HepG2 (cell line): ENCODE measurements around the gene LIMS2. TPM values are rescaled to one million over a fixed set of nuclear protein-coding genes. Genes with fewer than 3 reads are reported as not detected.
A peak's percentile ranks its signal among the peaks of the same experiment; 100 is the strongest.

ENCODE experiments used
- ARID4A ChIP-seq: sonication (generic); formaldehyde crosslinking; IDR thresholded peaks from 2 replicates; pipeline ENCODE4 v1.5.0; 2020; ENCODE audit warnings: mild to moderate bottlenecking, missing genetic modification reagents, borderline replicate concordance
- BORCS8-MEF2B ChIP-seq: sonication (generic); formaldehyde crosslinking; IDR thresholded peaks from 2 replicates; pipeline ENCODE4 v1.8.0; 2022; ENCODE audit warnings: mild to moderate bottlenecking, missing genetic modification reagents
- CREB3 ChIP-seq: sonication (generic); formaldehyde crosslinking; IDR thresholded peaks from 2 replicates; pipeline ENCODE4 v1.5.0; 2020; ENCODE audit warnings: missing genetic modification reagents
- DR1 ChIP-seq: sonication (generic); formaldehyde crosslinking; IDR thresholded peaks from 2 replicates; pipeline ENCODE4 v1.8.0; 2021; ENCODE audit warnings: mild to moderate bottlenecking, missing genetic modification reagents, inconsistent platforms
- HNRNPH1 ChIP-seq: fragments of 200-400 bp; formaldehyde crosslinking; optimal IDR thresholded peaks from 2 replicates; pipeline ENCODE3; 2017; ENCODE audit warnings: mild to moderate bottlenecking, low read depth, low read length
- MAF1 ChIP-seq: sonication (generic); formaldehyde crosslinking; IDR thresholded peaks from 2 replicates; pipeline ENCODE4 v1.5.0; 2020; ENCODE audit warnings: missing genetic modification reagents, borderline replicate concordance
- MIXL1 ChIP-seq: IDR thresholded peaks from 2 replicates; pipeline ENCODE4 v1.6.1; 2016
- NFIC ChIP-seq: IDR thresholded peaks from 2 replicates; pipeline ENCODE4 v1.6.1; 2012; ENCODE audit warnings: mild to moderate bottlenecking, low read length, inconsistent platforms
- POLR2AphosphoS2 ChIP-seq: IDR thresholded peaks from 2 replicates; pipeline ENCODE4 v1.6.1; 2011; ENCODE audit warnings: low read depth, low read length, improper control_type of control experiment
- RXRA ChIP-seq: sonication (generic); formaldehyde crosslinking; IDR thresholded peaks from 2 replicates; pipeline ENCODE4 v1.5.1; 2020; ENCODE audit warnings: missing genetic modification reagents
- SALL2 ChIP-seq: sonication (generic); formaldehyde crosslinking; IDR thresholded peaks from 2 replicates; pipeline ENCODE4 v1.8.1; 2023; ENCODE audit warnings: mild to moderate bottlenecking, missing genetic modification reagents, inconsistent platforms
- SKI ChIP-seq: fragments of 450-650 bp; IDR thresholded peaks from one replicate; pipeline ENCODE4 v1.6.1; 2018; ENCODE audit warnings: mild to moderate bottlenecking; ENCODE audit not compliant: partially characterized antibody
- SRF ChIP-seq: IDR thresholded peaks from 2 replicates; pipeline ENCODE4 v1.6.1; 2011; ENCODE audit warnings: mild to moderate bottlenecking, low read depth, low read length, moderate library complexity
- TAF15 ChIP-seq: fragments of 200-400 bp; formaldehyde crosslinking; IDR thresholded peaks from one replicate; pipeline ENCODE4 v1.6.1; 2018; ENCODE audit warnings: mild to moderate bottlenecking, low read depth, low read length; ENCODE audit not compliant: poor library complexity, severe bottlenecking
- ZNF18 ChIP-seq: sonication (generic); formaldehyde crosslinking; IDR thresholded peaks from 2 replicates; pipeline ENCODE4 v1.8.0; 2022; ENCODE audit warnings: mild to moderate bottlenecking, missing genetic modification reagents; ENCODE audit not compliant: insufficient replicate concordance
- ZNF264 ChIP-seq: sonication (generic); formaldehyde crosslinking; IDR thresholded peaks from 2 replicates; pipeline ENCODE4 v1.4.0; 2020; ENCODE audit warnings: missing genetic modification reagents
- ZNF766 ChIP-seq: sonication (generic); formaldehyde crosslinking; IDR thresholded peaks from 2 replicates; pipeline ENCODE4 v1.5.0; 2020; ENCODE audit warnings: missing genetic modification reagents, borderline replicate concordance
- polyA plus RNA-seq, 8 experiments: library from polyadenylated mRNA; depleted of rRNA in 3 of 8; stranded (reverse) in 7 of 8; unstranded in 1 of 8; fragments of >200 nt; fragmentation: Illumina TruSeq in 4 of 8; extraction: Trizol in 4 of 8; gene quantifications; 2 replicates each; pipeline versions ENCODE4 v1.2.1 to v1.2.3, GENCODE V29; 2011 to 2016; ENCODE audit warnings: low read depth in 4 of 8, missing spikeins in 1 of 8, mixed read lengths in 1 of 8; ENCODE audit not compliant: insufficient read depth in 1 of 8
- total RNA-seq, 5 experiments: library from RNA; depleted of rRNA; stranded (reverse); fragments of >200 nt; fragmentation: Illumina TruSeq; extraction: Trizol; gene quantifications; 2 replicates each; pipeline ENCODE4 v1.2.3, GENCODE V29; 2016; ENCODE audit warnings: low read depth in 1 of 5
- TF ChIP-seq, protein P1 (sequence below): sonication (generic); formaldehyde crosslinking; IDR thresholded peaks from 2 replicates; pipeline ENCODE4 v1.4.0; 2020; ENCODE audit warnings: missing genetic modification reagents
- TF ChIP-seq, protein P2 (sequence below): sonication (generic); formaldehyde crosslinking; IDR thresholded peaks from 2 replicates; pipeline ENCODE4 v1.4.0; 2020; ENCODE audit warnings: missing genetic modification reagents, mild to moderate bottlenecking, borderline replicate concordance
- TF ChIP-seq, protein P3 (sequence below): sonication (generic); formaldehyde crosslinking; IDR thresholded peaks from 2 replicates; pipeline ENCODE4 v1.4.0; 2020; ENCODE audit warnings: missing genetic modification reagents

The LIMS2 gene
- total and polyA plus RNA-seq, 2 of the 13 experiments (the other 11 are each of a cell fraction or from before 2014, with no cell fraction given) = 1.0 to 1.9 TPM

DNA sequence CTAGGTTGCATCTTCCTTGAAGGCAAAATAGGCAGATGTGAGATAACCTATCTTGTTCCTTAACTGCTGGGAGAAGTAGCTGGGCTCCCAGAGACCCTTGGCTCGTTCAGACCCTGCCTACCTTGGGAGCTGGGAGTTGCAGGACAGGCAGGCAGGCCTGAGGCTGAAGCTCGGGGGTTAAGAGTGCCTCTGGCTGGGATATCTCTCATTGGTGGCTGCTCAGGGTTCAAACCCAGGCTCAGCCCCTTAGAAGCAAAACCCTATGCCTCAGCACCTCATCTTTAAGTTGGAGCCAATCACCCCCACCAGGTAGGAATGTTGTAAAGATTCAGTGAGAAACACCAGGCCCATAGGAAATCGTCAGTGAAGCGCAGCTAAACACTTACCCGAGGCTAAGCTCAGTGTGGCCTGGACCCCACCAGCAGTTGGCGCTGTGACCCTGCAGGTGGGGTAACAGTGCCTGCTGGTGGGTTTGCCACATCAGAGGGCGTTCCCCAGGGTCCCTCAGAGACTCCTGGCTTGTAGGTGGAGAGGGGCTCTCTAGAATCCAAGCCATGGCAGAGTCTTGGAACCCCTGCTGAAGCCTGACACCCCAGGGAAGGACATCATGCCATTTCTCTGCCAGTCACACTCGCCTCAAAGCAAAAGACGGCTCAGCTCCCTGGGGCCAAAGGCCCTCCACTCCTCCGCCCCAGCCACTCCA, 84.0 kb downstream of the LIMS2 start (continued):
- TF ChIP-seq RXRA = peak; percentile 52; the same call in 1 of the 2 replicates
- TF ChIP-seq ZNF18 (CRISPR knock-in tag) = no peak
- TF ChIP-seq SALL2 = no peak
- no peak for TF ChIP-seq MIXL1 (CRISPR knock-in tag)
- no peak for TF ChIP-seq TAF15
- no peak for TF ChIP-seq SKI
- no peak for TF ChIP-seq CREB3 (CRISPR knock-in tag)
- TF ChIP-seq NFIC = no peak
- no peak for TF ChIP-seq HNRNPH1
- TF ChIP-seq DR1 (CRISPR knock-in tag) = no peak
- peak; percentile 75 for TF ChIP-seq BORCS8-MEF2B (CRISPR knock-in tag)
- no peak for TF ChIP-seq SRF
- peak; percentile 53 for TF ChIP-seq ARID4A (CRISPR knock-in tag)
- no peak for TF ChIP-seq MAF1 (CRISPR knock-in tag)
- TF ChIP-seq POLR2AphosphoS2 = no peak
- no peak for TF ChIP-seq ZNF264 (CRISPR knock-in tag)
- no peak for TF ChIP-seq ZNF766 (CRISPR knock-in tag)
- TF ChIP-seq, protein P1, sequence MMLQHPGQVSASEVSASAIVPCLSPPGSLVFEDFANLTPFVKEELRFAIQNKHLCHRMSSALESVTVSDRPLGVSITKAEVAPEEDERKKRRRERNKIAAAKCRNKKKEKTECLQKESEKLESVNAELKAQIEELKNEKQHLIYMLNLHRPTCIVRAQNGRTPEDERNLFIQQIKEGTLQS (CRISPR knock-in tag) = no peak
- TF ChIP-seq, protein P2, sequence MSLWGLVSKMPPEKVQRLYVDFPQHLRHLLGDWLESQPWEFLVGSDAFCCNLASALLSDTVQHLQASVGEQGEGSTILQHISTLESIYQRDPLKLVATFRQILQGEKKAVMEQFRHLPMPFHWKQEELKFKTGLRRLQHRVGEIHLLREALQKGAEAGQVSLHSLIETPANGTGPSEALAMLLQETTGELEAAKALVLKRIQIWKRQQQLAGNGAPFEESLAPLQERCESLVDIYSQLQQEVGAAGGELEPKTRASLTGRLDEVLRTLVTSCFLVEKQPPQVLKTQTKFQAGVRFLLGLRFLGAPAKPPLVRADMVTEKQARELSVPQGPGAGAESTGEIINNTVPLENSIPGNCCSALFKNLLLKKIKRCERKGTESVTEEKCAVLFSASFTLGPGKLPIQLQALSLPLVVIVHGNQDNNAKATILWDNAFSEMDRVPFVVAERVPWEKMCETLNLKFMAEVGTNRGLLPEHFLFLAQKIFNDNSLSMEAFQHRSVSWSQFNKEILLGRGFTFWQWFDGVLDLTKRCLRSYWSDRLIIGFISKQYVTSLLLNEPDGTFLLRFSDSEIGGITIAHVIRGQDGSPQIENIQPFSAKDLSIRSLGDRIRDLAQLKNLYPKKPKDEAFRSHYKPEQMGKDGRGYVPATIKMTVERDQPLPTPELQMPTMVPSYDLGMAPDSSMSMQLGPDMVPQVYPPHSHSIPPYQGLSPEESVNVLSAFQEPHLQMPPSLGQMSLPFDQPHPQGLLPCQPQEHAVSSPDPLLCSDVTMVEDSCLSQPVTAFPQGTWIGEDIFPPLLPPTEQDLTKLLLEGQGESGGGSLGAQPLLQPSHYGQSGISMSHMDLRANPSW (CRISPR knock-in tag) = no peak
- TF ChIP-seq, protein P3, sequence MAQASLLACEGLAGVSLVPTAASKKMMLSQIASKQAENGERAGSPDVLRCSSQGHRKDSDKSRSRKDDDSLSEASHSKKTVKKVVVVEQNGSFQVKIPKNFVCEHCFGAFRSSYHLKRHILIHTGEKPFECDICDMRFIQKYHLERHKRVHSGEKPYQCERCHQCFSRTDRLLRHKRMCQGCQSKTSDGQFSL (CRISPR knock-in tag) = no peak
